Endothelial cell of umbilical vein (primary cell): ENCODE results near the gene PDK2. TPM values are rescaled to one million over a fixed set of nuclear protein-coding genes. Genes with fewer than 3 reads are reported as not detected.

ENCODE experiments used
- BruUV-seq: library from RNA; stranded (reverse); fragments of 400-500 nt; replicated peaks from 2 replicates; lab custom pipeline; 2021; lab: Mats Ljungman, UMichigan
- CTCF ChIA-PET: fragments of 300-600, 350-600 bp; sonication (Branson Sonifier 250); formaldehyde crosslinking; loops from one replicate; lab custom pipeline; 2021; ENCODE audit warnings: antibody characterized with exemption, inconsistent platforms; lab: Charles Lee
- POLR2A ChIA-PET: fragments of 300-600, 350-600 bp; sonication (Branson Sonifier 250); formaldehyde crosslinking; loops from one replicate; lab custom pipeline; 2021; ENCODE audit warnings: antibody characterized with exemption, inconsistent platforms; lab: Charles Lee
- DNase-seq: peaks from one replicate; pipeline ENCODE4 v3.0.0-alpha.2; 2011; ENCODE audit warnings: low read depth, low spot score
- FAIRE-seq: peaks from 2 replicates; lab custom pipeline; 2011; peaks lifted over from hg19 to GRCh38; lab: Jason Lieb, UNC
- H2AFZ ChIP-seq: 2 replicates; pipeline ENCODE4 v1.6.0; 2012; ENCODE audit warnings: low read depth, low read length, control low read depth, inconsistent platforms
- H3K27ac ChIP-seq: 2 replicates; pipeline ENCODE4 v1.5.1; 2011; ENCODE audit warnings: low read depth, mild to moderate bottlenecking, control low read depth, low read length, moderate library complexity; ENCODE audit not compliant: insufficient read depth
- H3K27me3 ChIP-seq, 2 experiments: 2 replicates each; pipeline versions ENCODE4 v1.6.0 to v1.6.1; 2011; ENCODE audit warnings: low read length in 2 of 2, mixed read lengths in 1 of 2; ENCODE audit not compliant: control insufficient read depth in 2 of 2, insufficient read depth in 2 of 2
- H3K36me3 ChIP-seq, 2 experiments: 2 replicates in 1 of 2; 3 replicates in 1 of 2; pipeline ENCODE4 v1.5.1; 2011; ENCODE audit warnings: low read length in 2 of 2, mild to moderate bottlenecking in 1 of 2, moderate library complexity in 1 of 2; ENCODE audit not compliant: control insufficient read depth in 2 of 2, insufficient read depth in 2 of 2; ENCODE audit errors: extremely low read depth in 1 of 2
- H3K4me1 ChIP-seq: 3 replicates; pipeline ENCODE4 v1.5.1; 2011; ENCODE audit warnings: mild to moderate bottlenecking, low read length; ENCODE audit not compliant: control insufficient read depth, insufficient read depth; ENCODE audit errors: extremely low read depth
- H3K4me2 ChIP-seq: 2 replicates; pipeline ENCODE4 v1.6.1; 2011; ENCODE audit warnings: low read length, control low read depth, mixed read lengths; ENCODE audit not compliant: insufficient read depth
- H3K4me3 ChIP-seq, 3 experiments: fragments of 200-600 bp in 1 of 3; sonication (generic), shearing (Covaris generic) in 1 of 3; replicated peaks in 1 of 3; 2 replicates each; pipeline ENCODE4 v1.5.1; 2011 to 2016; ENCODE audit warnings: control low read depth in 3 of 3, low read length in 3 of 3, mild to moderate bottlenecking in 2 of 3, inconsistent platforms in 1 of 3, low read depth in 1 of 3, moderate library complexity in 1 of 3; ENCODE audit not compliant: insufficient read depth in 1 of 3
- H3K79me2 ChIP-seq: 2 replicates; pipeline ENCODE4 v1.6.0; 2012; ENCODE audit warnings: low read length, inconsistent platforms; ENCODE audit not compliant: control insufficient read depth, insufficient read depth
- H3K9ac ChIP-seq: replicated peaks from 2 replicates; pipeline ENCODE3; 2011; ENCODE audit warnings: low read length, control low read depth; ENCODE audit not compliant: insufficient read depth; ENCODE audit errors: extremely low read depth
- H3K9me1 ChIP-seq: replicated peaks from 3 replicates; pipeline ENCODE4 v1.6.0; 2011; ENCODE audit warnings: mild to moderate bottlenecking, low read length; ENCODE audit not compliant: control insufficient read depth, insufficient read depth; ENCODE audit errors: extremely low read depth
- H3K9me3 ChIP-seq: replicated peaks from 2 replicates; pipeline ENCODE4 v1.5.1; 2012; ENCODE audit warnings: low read length, inconsistent platforms; ENCODE audit not compliant: control insufficient read depth, insufficient read depth
- H4K20me1 ChIP-seq: replicated peaks from 2 replicates; pipeline ENCODE3; 2011; ENCODE audit warnings: mild to moderate bottlenecking, low read length; ENCODE audit not compliant: control insufficient read depth, insufficient read depth; ENCODE audit errors: extremely low read depth
- EZH2 ChIP-seq: IDR thresholded peaks from 2 replicates; pipeline ENCODE4 v1.6.1; 2012; ENCODE audit warnings: borderline replicate concordance, low read depth, mild to moderate bottlenecking, moderate library complexity, low read length, inconsistent platforms; ENCODE audit not compliant: severe bottlenecking
- FOS ChIP-seq: IDR thresholded peaks from 2 replicates; pipeline ENCODE4 v1.6.1; 2011; ENCODE audit warnings: mild to moderate bottlenecking, low read length, moderate library complexity, borderline replicate concordance; ENCODE audit not compliant: insufficient read depth
- GATA2 ChIP-seq: IDR thresholded peaks from 2 replicates; pipeline ENCODE4 v1.7.0; 2011; ENCODE audit warnings: low read depth, mild to moderate bottlenecking, moderate library complexity, mixed read lengths, low read length; ENCODE audit not compliant: insufficient read length, insufficient read depth
- JUN ChIP-seq: IDR thresholded peaks from 2 replicates; pipeline ENCODE4 v1.6.1; 2011; ENCODE audit warnings: borderline replicate concordance, low read depth; ENCODE audit not compliant: insufficient read length, insufficient read depth
- MYC ChIP-seq: IDR thresholded peaks from one replicate; pipeline ENCODE4 v1.6.1; 2011; ENCODE audit warnings: mild to moderate bottlenecking, low read depth, low read length
- POLR2A ChIP-seq: IDR thresholded peaks from 2 replicates; pipeline ENCODE4 v1.6.1; 2012; ENCODE audit warnings: low read depth, mild to moderate bottlenecking, control low read depth, low read length
- POLR2AphosphoS5 ChIP-seq: IDR thresholded peaks from 2 replicates; pipeline ENCODE4 v1.6.1; 2012; ENCODE audit warnings: low read depth, mild to moderate bottlenecking, control low read depth, low read length, moderate library complexity; ENCODE audit not compliant: insufficient read depth
- dilution Hi-C: fragments of 300-500 bp; cut with MboI; formaldehyde crosslinking; loops from one replicate; pipeline ENCODE4 v1.15.0; 2019; ENCODE audit warnings: low sequenced_read_pairs; ENCODE audit not compliant: extremely low pct_ligation_motif_present
- intact Hi-C: fragments of 100-400 bp; cut with micrococcal nuclease; formaldehyde crosslinking; loops from one replicate; pipeline ENCODE4 v1.10.0; 2022
- polyA plus RNA-seq, 4 experiments: library from polyadenylated mRNA; depleted of rRNA in 3 of 4; stranded (reverse) in 3 of 4; unstranded in 1 of 4; fragments of >200 nt; gene quantifications; 2 replicates each; pipeline versions ENCODE4 v1.2.1 to v1.2.3, GENCODE V29; 2011 to 2012; ENCODE audit warnings: missing spikeins in 1 of 4
- total RNA-seq: library from RNA; stranded (reverse); gene quantifications from 2 replicates; pipeline ENCODE4 v1.2.3, GENCODE V29; 2021
- TF ChIP-seq, protein P1 (sequence below): IDR thresholded peaks from 2 replicates; pipeline ENCODE4 v1.6.1; 2011; ENCODE audit not compliant: insufficient read depth, insufficient read length
- TF ChIP-seq, protein P2 (sequence below), 2 donors: IDR thresholded peaks; 1 replicate in 1 of 2; 2 replicates in 1 of 2; pipeline ENCODE4 v1.5.1; 2011; ENCODE audit warnings: low read length in 2 of 2, mild to moderate bottlenecking in 2 of 2, moderate library complexity in 2 of 2, control low read depth in 1 of 2, inconsistent platforms in 1 of 2, low read depth in 1 of 2; ENCODE audit not compliant: insufficient read depth in 1 of 2; ENCODE audit errors: extremely low read depth in 1 of 2

Gene PDK2
- total and polyA plus RNA-seq, 2 donors (not counting 3 experiments of a cell fraction or from before 2014, with no cell fraction given): 21.3 to 114 TPM

DNA sequence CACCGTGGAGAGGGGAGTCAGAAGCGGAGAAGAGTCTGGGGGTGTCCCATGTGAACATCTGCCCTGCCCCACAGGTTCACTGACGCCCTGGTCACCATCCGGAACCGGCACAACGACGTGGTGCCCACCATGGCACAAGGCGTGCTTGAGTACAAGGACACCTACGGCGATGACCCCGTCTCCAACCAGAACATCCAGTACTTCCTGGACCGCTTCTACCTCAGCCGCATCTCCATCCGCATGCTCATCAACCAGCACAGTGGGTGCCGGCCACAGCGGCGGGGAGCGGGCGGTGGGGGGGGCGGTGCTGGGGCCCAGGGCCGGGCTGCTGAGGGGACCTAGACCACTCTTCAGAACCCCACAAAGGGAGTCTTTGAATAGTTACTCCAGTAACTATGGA is 10.7 kb downstream of the PDK2 start:
- BruUV-seq: no TSS peak
- TF ChIP-seq, protein P1, sequence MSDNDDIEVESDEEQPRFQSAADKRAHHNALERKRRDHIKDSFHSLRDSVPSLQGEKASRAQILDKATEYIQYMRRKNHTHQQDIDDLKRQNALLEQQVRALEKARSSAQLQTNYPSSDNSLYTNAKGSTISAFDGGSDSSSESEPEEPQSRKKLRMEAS: no peak
- no peak for TF ChIP-seq FOS
- TF ChIP-seq MYC: no peak
- TF ChIP-seq, protein P2, sequence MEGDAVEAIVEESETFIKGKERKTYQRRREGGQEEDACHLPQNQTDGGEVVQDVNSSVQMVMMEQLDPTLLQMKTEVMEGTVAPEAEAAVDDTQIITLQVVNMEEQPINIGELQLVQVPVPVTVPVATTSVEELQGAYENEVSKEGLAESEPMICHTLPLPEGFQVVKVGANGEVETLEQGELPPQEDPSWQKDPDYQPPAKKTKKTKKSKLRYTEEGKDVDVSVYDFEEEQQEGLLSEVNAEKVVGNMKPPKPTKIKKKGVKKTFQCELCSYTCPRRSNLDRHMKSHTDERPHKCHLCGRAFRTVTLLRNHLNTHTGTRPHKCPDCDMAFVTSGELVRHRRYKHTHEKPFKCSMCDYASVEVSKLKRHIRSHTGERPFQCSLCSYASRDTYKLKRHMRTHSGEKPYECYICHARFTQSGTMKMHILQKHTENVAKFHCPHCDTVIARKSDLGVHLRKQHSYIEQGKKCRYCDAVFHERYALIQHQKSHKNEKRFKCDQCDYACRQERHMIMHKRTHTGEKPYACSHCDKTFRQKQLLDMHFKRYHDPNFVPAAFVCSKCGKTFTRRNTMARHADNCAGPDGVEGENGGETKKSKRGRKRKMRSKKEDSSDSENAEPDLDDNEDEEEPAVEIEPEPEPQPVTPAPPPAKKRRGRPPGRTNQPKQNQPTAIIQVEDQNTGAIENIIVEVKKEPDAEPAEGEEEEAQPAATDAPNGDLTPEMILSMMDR (IDR thresholded peaks at IDR 0.05; ENCODE audit: extremely low read depth in 1 of 2, insufficient read depth in 1 of 2, low read depth in 1 of 2, low read length in 2 of 2): no peak
- TF ChIP-seq JUN: no peak
- no peak for TF ChIP-seq POLR2AphosphoS5
- TF ChIP-seq EZH2: no peak
- TF ChIP-seq POLR2A: no peak
- TF ChIP-seq GATA2: no peak
- intact Hi-C loops: no loop called here

More for the DNA sequence above, 10.7 kb downstream of the PDK2 start:
- no peak overlapping the region for H3K27ac ChIP-seq
- no peak overlapping the region for H3K4me2 ChIP-seq
- H3K36me3 ChIP-seq: no peaks in the 10 kb centered on the region
- no peaks in the 10 kb centered on the region for H3K4me1 ChIP-seq
- H3K9me3 ChIP-seq: no peaks in the 10 kb centered on the region
- no peak overlapping the region for H3K9ac ChIP-seq
- CTCF ChIA-PET: interaction anchor here (1.2 to 4.1 kb wide), 2 partner anchors 12 to 14 kb away, joined by 3 to 29 read pairs; no protein-coding TSS in a partner anchor
- dilution Hi-C loops: no loop called here
- no peaks in the 10 kb centered on the region for H3K27me3 ChIP-seq
- H4K20me1 ChIP-seq: no peaks in the 10 kb centered on the region
- DNase-seq: no peak
- no peak for FAIRE-seq
- no peak overlapping the region for H3K4me3 ChIP-seq
- no peak overlapping the region for H2AFZ ChIP-seq
- POLR2A ChIA-PET: no interaction called here
- H3K79me2 ChIP-seq: no peaks in the 10 kb centered on the region
- no peaks in the 10 kb centered on the region for H3K9me1 ChIP-seq
